ENCODE data around the gene ZC3H18.

Gene ZC3H18

GRCh38 chr16:88618956-88619667 is 48.9 kb downstream of the ZC3H18 start:
- peak overlapping the region; percentile 81 for H3K27ac ChIP-seq

GRCh38 chr16:88619859-88620815 is 49.9 kb downstream of the ZC3H18 start:
- no peak for TF ChIP-seq ZFX (IDR thresholded peaks at IDR 0.05; ENCODE audit: borderline replicate concordance)
- TF ChIP-seq, protein P1, sequence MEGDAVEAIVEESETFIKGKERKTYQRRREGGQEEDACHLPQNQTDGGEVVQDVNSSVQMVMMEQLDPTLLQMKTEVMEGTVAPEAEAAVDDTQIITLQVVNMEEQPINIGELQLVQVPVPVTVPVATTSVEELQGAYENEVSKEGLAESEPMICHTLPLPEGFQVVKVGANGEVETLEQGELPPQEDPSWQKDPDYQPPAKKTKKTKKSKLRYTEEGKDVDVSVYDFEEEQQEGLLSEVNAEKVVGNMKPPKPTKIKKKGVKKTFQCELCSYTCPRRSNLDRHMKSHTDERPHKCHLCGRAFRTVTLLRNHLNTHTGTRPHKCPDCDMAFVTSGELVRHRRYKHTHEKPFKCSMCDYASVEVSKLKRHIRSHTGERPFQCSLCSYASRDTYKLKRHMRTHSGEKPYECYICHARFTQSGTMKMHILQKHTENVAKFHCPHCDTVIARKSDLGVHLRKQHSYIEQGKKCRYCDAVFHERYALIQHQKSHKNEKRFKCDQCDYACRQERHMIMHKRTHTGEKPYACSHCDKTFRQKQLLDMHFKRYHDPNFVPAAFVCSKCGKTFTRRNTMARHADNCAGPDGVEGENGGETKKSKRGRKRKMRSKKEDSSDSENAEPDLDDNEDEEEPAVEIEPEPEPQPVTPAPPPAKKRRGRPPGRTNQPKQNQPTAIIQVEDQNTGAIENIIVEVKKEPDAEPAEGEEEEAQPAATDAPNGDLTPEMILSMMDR (IDR thresholded peaks at IDR 0.05) = no peak
- no peak overlapping the region for H3K27ac ChIP-seq

More at GRCh38 chr16:88618956-88619667, 48.9 kb downstream of the ZC3H18 start:
- TF ChIP-seq, protein P1 (IDR thresholded peaks at IDR 0.05) = no peak
- no peak for TF ChIP-seq ZFX (IDR thresholded peaks at IDR 0.05; ENCODE audit: borderline replicate concordance)

DNA sequence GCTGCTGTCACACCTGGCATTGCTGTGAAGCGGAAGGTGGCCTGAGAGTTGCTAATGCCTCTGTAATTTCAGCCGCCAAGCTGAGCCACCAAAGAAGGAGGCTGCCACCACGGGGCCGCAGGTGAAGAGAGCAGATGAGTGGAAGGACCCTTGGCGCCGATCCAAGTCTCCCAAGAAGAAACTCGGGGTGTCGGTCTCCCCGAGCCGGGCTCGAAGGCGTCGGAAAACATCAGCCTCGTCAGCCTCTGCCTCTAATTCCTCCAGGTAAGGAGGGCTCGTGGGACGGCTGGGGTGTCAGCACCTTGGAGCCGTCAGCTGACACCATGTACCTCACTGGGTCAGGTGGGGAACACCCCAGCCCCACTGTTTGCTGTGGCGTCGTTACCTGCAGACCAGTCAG is 51.9 kb downstream of the ZC3H18 start:
- TF ChIP-seq, protein P1 (IDR thresholded peaks at IDR 0.05) = no peak
- no peak for TF ChIP-seq ZFX (IDR thresholded peaks at IDR 0.05; ENCODE audit: borderline replicate concordance)
- no peak overlapping the region for H3K27ac ChIP-seq

- TF ChIP-seq ZFX (IDR thresholded peaks at IDR 0.05; ENCODE audit: borderline replicate concordance) = no peak
- TF ChIP-seq, protein P1 (IDR thresholded peaks at IDR 0.05) = no peak
- no peak overlapping the region for H3K27ac ChIP-seq
These were observed 52.7 kb downstream of the ZC3H18 start for GRCh38 chr16:88622866-88623265.

DNA sequence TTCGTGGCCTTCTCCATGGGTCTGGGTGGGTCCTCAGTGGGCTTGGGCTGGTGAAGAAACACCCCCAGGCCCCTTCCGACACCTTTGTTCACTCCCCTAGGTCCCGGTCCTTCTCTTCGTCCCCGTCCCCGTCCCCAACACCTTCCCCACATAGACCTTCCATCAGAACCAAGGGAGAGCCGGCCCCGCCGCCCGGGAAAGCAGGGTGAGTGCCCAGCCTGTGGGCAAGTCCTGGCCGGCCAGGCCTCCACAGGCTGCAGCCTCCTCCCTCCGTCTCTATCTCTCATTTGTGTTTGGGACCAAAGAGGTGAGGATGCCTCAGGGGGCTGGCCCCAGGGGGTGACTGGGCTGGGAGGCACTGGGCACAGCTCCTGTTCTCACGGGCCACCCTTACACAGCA is 53.7 kb downstream of the ZC3H18 start:
- TF ChIP-seq ZFX (IDR thresholded peaks at IDR 0.05; ENCODE audit: borderline replicate concordance) = no peak
- TF ChIP-seq, protein P1 (IDR thresholded peaks at IDR 0.05) = no peak
- H3K27ac ChIP-seq = no peak overlapping the region

GRCh38 chr16:88624481-88624880 is 54.3 kb downstream of the ZC3H18 start:
- no peak for TF ChIP-seq ZFX (IDR thresholded peaks at IDR 0.05; ENCODE audit: borderline replicate concordance)
- TF ChIP-seq, protein P1 (IDR thresholded peaks at IDR 0.05) = no peak
- no peak overlapping the region for H3K27ac ChIP-seq
